ENCODE data around the gene CDK6.

GRCh38 chr7:92808006-92808405, 28.4 kb downstream of the CDK6 start:
- no peak for TF ChIP-seq POLR2A (IDR thresholded peaks at IDR 0.05)
- TF ChIP-seq, protein P1, sequence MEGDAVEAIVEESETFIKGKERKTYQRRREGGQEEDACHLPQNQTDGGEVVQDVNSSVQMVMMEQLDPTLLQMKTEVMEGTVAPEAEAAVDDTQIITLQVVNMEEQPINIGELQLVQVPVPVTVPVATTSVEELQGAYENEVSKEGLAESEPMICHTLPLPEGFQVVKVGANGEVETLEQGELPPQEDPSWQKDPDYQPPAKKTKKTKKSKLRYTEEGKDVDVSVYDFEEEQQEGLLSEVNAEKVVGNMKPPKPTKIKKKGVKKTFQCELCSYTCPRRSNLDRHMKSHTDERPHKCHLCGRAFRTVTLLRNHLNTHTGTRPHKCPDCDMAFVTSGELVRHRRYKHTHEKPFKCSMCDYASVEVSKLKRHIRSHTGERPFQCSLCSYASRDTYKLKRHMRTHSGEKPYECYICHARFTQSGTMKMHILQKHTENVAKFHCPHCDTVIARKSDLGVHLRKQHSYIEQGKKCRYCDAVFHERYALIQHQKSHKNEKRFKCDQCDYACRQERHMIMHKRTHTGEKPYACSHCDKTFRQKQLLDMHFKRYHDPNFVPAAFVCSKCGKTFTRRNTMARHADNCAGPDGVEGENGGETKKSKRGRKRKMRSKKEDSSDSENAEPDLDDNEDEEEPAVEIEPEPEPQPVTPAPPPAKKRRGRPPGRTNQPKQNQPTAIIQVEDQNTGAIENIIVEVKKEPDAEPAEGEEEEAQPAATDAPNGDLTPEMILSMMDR (IDR thresholded peaks at IDR 0.05) = no peak

Measured in lower leg skin (tissue), 3 donors.